Upper lobe of right lung (tissue), 1 donor: ENCODE results near the gene ABCA8. TPM values are rescaled to one million over a fixed set of nuclear protein-coding genes. Genes with fewer than 3 reads are reported as not detected.
"Not testable (repeated sequence)": the region's sequence is repeated elsewhere in the genome, so short reads cannot be mapped to it uniquely, and the experiment has no call there.

ENCODE experiments used
- ATAC-seq: fragments of 200-7000 bp; cut with Tn5 transposase; one replicate; pipeline ENCODE4 v1.9.1; 2020; ENCODE audit warnings: mild to moderate bottlenecking, moderate library complexity
- DNase-seq: peaks from one replicate; pipeline ENCODE4 v3.0.0-alpha.2; 2020
- H3K27ac ChIP-seq: fragments of 200-600 bp; one replicate; pipeline ENCODE4 v1.8.0; 2022
- H3K27me3 ChIP-seq: fragments of 200-600 bp; one replicate; pipeline ENCODE4 v1.8.0; 2022; ENCODE audit warnings: mild to moderate bottlenecking
- H3K36me3 ChIP-seq: fragments of 200-600 bp; one replicate; pipeline ENCODE4 v1.8.0; 2022
- H3K4me1 ChIP-seq: fragments of 200-600 bp; one replicate; pipeline ENCODE4 v1.8.0; 2022
- H3K4me3 ChIP-seq: fragments of 200-600 bp; one replicate; pipeline ENCODE4 v1.8.0; 2022; ENCODE audit warnings: mild to moderate bottlenecking
- H3K9me3 ChIP-seq: fragments of 200-600 bp; one replicate; pipeline ENCODE4 v1.8.0; 2022
- CTCF ChIP-seq: fragments of 200-600 bp; IDR thresholded peaks from one replicate; pipeline ENCODE4 v1.8.0; 2022; ENCODE audit warnings: antibody characterized with exemption
- intact Hi-C: fragments of 100-400 bp; cut with DNase I; formaldehyde crosslinking; loops from one replicate; pipeline ENCODE4 v1.11.0; 2022
- total RNA-seq: library from RNA; stranded (reverse); fragmentation: NEBNext Ultra II Directional; extraction: Animal tissue kit (Norgen Biotek cat#: 25700); gene quantifications from one replicate; pipeline ENCODE4 v1.2.1, GENCODE V29; 2021
- donor health status: DM: no; HTN: yes; CAD: no; lungs with severe emphysema.

The ABCA8 gene
- total RNA-seq, 1 donor from 2014 or later, result 34.0 TPM

DNA sequence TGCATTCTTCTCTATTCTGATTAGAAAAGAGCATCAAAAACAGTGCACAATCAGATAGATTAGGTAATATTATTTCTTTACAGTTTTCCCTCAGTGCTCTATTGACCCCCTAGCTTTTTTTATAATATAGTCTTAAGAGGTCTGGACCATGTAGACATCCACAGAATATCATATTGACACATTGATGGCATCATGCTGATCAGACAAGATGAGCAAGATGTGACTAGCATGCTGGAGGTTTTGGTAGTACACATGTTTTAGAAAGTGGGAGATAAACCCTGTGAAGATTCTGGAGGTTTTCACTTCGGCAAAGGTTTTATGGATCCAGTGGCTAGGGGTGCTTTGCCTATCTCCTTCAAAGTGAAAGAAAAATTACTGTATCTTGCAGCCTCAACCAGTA is 2.8 kb upstream of the ABCA8 start:
- no peaks in the 10 kb centered on the region for H3K36me3 ChIP-seq
- intact Hi-C loops, result no loop called here
- no peak overlapping the region for H3K4me3 ChIP-seq
- H3K27me3 ChIP-seq, result no peaks in the 10 kb centered on the region
- no peak overlapping the region for H3K27ac ChIP-seq
- TF ChIP-seq CTCF, result no peak
- ATAC-seq (no peak), DNase-seq (no peak)
- no peaks in the 10 kb centered on the region for H3K9me3 ChIP-seq
- H3K4me1 ChIP-seq, result peaks cover 3% of the 10 kb centered on the region

- H3K36me3 ChIP-seq, result no peaks in the 10 kb centered on the region
- no peaks in the 10 kb centered on the region for H3K27me3 ChIP-seq
- intact Hi-C loops, result no loop called here
- DNase-seq (no peak), ATAC-seq (peak; percentile 36)
- H3K27ac ChIP-seq, result peak overlapping the region; percentile 43
- H3K4me3 ChIP-seq, result peak overlapping the region; percentile 43
- no peak for TF ChIP-seq CTCF
- no peaks in the 10 kb centered on the region for H3K9me3 ChIP-seq
- peaks cover 3% of the 10 kb centered on the region for H3K4me1 ChIP-seq
Observed at GRCh38 chr17:68954146-68954896, 871 bp downstream of the ABCA8 start.

GRCh38 chr17:68953340-68953997 is 1.7 kb downstream of the ABCA8 start:
- Histone ChIP-seq H3K4me1 (peaks cover 3% of the 10 kb centered on the region), H3K9me3 (no peaks in the 10 kb centered on the region), H3K27me3 (no peaks in the 10 kb centered on the region), H3K36me3 (no peaks in the 10 kb centered on the region), H3K27ac (no peak overlapping the region), H3K4me3 (peak overlapping the region; percentile 43)
- DNase-seq (no peak), ATAC-seq (no peak)
- intact Hi-C loops, result no loop called here
- TF ChIP-seq CTCF, result no peak

GRCh38 chr17:68950725-68951124 is 4.5 kb downstream of the ABCA8 start:
- TF ChIP-seq CTCF, result no peak
- ATAC-seq, result no peak
- no peaks in the 10 kb centered on the region for H3K36me3 ChIP-seq

GRCh38 chr17:68947868-68948267 is 7.3 kb downstream of the ABCA8 start:
- H3K9me3 ChIP-seq, intact Hi-C loops, H3K27ac ChIP-seq, ATAC-seq, H3K4me1 ChIP-seq, H3K4me3 ChIP-seq, DNase-seq, H3K36me3 ChIP-seq, H3K27me3 ChIP-seq: not testable (repeated sequence)

More at GRCh38 chr17:68950725-68951124, 4.5 kb downstream of the ABCA8 start:
- intact Hi-C loops, result no loop called here
- Histone ChIP-seq H3K4me1 (peaks cover 3% of the 10 kb centered on the region), H3K9me3 (no peaks in the 10 kb centered on the region), H3K27ac (no peak overlapping the region), H3K27me3 (no peaks in the 10 kb centered on the region), H3K4me3 (no peak overlapping the region)
- DNase-seq, result no peak

DNA sequence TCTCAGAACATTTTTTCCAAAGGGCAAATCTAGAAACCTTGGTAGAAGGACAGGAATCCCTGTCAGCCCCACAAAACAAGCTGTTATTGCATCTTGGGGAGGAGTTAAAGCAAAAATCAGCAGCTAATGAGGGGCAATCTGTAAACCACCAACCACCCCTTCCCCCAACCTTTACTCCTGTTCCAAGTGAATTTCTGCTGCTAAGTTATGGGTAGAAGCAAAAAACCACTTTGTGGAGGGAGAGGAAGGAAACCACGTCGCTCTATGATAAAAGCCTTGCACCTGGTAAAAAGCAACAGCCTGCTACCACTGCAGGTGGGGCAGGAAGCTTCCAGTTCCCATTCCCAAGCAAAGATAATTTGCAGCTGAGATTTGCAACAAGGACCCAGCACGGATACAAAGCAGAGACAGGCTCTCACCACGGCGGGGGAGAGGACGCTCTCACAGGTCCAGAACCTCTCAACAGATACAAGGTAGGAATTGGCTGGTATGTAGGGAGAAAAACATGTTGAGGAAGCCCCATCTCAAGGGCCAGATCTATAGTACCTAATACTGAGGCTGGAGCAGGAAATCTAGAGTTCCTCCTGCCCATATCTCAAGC is 10.7 kb downstream of the ABCA8 start:
- H3K9me3 ChIP-seq, result no peaks in the 10 kb centered on the region
- no peak for ATAC-seq
- no peak for TF ChIP-seq CTCF
- H3K27me3 ChIP-seq, result no peaks in the 10 kb centered on the region
- no peaks in the 10 kb centered on the region for H3K36me3 ChIP-seq
- no peak overlapping the region for H3K4me3 ChIP-seq
- DNase-seq, result no peak
- intact Hi-C loops, result no loop called here
- H3K4me1 ChIP-seq, result no peaks in the 10 kb centered on the region
- H3K27ac ChIP-seq, result no peak overlapping the region

DNA sequence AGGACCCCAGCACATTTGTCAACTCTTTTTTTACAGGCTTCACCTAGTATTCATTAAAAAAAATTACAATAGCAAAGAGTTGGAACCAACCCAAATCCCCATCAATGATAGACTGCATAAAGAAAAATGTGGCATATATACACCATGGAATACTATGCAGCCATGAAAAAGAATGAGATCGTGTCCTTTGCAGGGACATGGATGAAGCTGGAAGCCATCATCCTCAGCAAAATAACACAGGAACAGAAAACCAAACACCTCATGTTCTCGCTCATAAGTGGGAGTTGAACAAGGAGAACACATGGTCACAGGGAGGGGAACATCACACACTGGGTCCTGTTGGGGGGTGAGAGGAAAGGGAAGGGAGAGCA is 11.4 kb downstream of the ABCA8 start:
- intact Hi-C loops, H3K4me3 ChIP-seq, ATAC-seq, H3K27me3 ChIP-seq, DNase-seq, H3K27ac ChIP-seq, H3K36me3 ChIP-seq, H3K9me3 ChIP-seq, H3K4me1 ChIP-seq: not testable (repeated sequence)
